NCI-H2196 treated with DMSO at 0.1 percent for 48 hours (cell line): ENCODE measurements around the gene KRT6A.
"Not testable (repeated sequence)": the region's sequence is repeated elsewhere in the genome, so short reads cannot be mapped to it uniquely, and the experiment has no call there.

Experiments used
- DNase-seq: peaks from one replicate; lab custom pipeline; 2025; ENCODE audit not compliant: unreplicated experiment; lab: John Stamatoyannopoulos, UW

Gene KRT6A

GRCh38 chr12:52469853-52470252 lies 23.2 kb downstream of the KRT6A start:
- no peak for DNase-seq

GRCh38 chr12:52464897-52465296 lies 28.2 kb downstream of the KRT6A start:
- DNase-seq, result no peak

GRCh38 chr12:52461693-52462092 lies 31.4 kb downstream of the KRT6A start:
- DNase-seq, result no peak

GRCh38 chr12:52458861-52459260 lies 34.2 kb downstream of the KRT6A start:
- no peak for DNase-seq

GRCh38 chr12:52455821-52456220 lies 37.2 kb downstream of the KRT6A start:
- DNase-seq, result no peak

- DNase-seq, result no peak
Measured at GRCh38 chr12:52454411-52455201, 38.5 kb downstream of the KRT6A start.

GRCh38 chr12:52452101-52452500 lies 41.0 kb downstream of the KRT6A start, which contains the start of gene KRT6B:
TSS of gene KRT6B (minus strand) at chr12:52452146. CDS start at chr12:52452078, 68 bp downstream.
- DNase-seq, result no peak

- no peak for DNase-seq
Measured at GRCh38 chr12:52448228-52448627, 44.8 kb downstream of the KRT6A start.

- not testable (repeated sequence) for DNase-seq
Measured at GRCh38 chr12:52447196-52447595, 45.9 kb downstream of the KRT6A start.

GRCh38 chr12:52446367-52447045 lies 46.6 kb downstream of the KRT6A start:
- no peak for DNase-seq

GRCh38 chr12:52445876-52446275 lies 47.2 kb downstream of the KRT6A start:
- DNase-seq, result no peak

GRCh38 chr12:52444647-52445595 lies 48.1 kb downstream of the KRT6A start:
- no peak for DNase-seq

- DNase-seq, result no peak
Measured at GRCh38 chr12:52443966-52444365, 49.1 kb downstream of the KRT6A start.

- DNase-seq, result peak; percentile 13
Measured at GRCh38 chr12:52442600-52443061, 50.4 kb downstream of the KRT6A start.

GRCh38 chr12:52441320-52441911 lies 51.6 kb downstream of the KRT6A start:
- DNase-seq, result no peak

- DNase-seq, result no peak
Measured at GRCh38 chr12:52440821-52441319, 52.2 kb downstream of the KRT6A start.

GRCh38 chr12:52439845-52440244 lies 53.2 kb downstream of the KRT6A start:
- DNase-seq, result no peak

- no peak for DNase-seq
Measured at GRCh38 chr12:52439420-52439819, 53.6 kb downstream of the KRT6A start.

- DNase-seq, result no peak
Measured at GRCh38 chr12:52438305-52439301, 54.5 kb downstream of the KRT6A start.
